Smooth muscle cell (in vitro differentiated cells): ENCODE data around the gene RRAGC. TPM values are rescaled to one million over a fixed set of nuclear protein-coding genes. Genes with fewer than 3 reads are reported as not detected.

Experiments
- DNase-seq: peaks from one replicate; lab custom pipeline; 2025; ENCODE audit not compliant: unreplicated experiment; lab: John Stamatoyannopoulos, UW
- H2AFZ ChIP-seq: fragments of 200-600 bp; sonication (generic); 2 replicates; pipeline ENCODE4 v1.6.0; 2016; ENCODE audit warnings: antibody characterized with exemption, low read depth, mild to moderate bottlenecking
- H3F3A ChIP-seq: fragments of 200-600 bp; sonication (generic); 2 replicates; pipeline ENCODE4 v1.6.0; 2017; ENCODE audit warnings: antibody characterized with exemption, low read depth
- H3K27ac ChIP-seq: fragments of 200-600 bp; sonication (generic); 2 replicates; pipeline ENCODE4 v1.5.1; 2016; ENCODE audit warnings: low read depth, mild to moderate bottlenecking
- H3K27me3 ChIP-seq: fragments of 200-600 bp; sonication (generic); 2 replicates; pipeline ENCODE4 v1.6.1; 2016; ENCODE audit warnings: low read depth, mild to moderate bottlenecking
- H3K36me3 ChIP-seq: fragments of 200-600 bp; sonication (generic); 2 replicates; pipeline ENCODE4 v1.5.1; 2016; ENCODE audit warnings: low read depth
- H3K4me1 ChIP-seq: fragments of 200-600 bp; sonication (generic); 2 replicates; pipeline ENCODE4 v1.5.1; 2016; ENCODE audit warnings: low read depth
- H3K4me2 ChIP-seq: fragments of 200-600 bp; sonication (generic); 2 replicates; pipeline ENCODE4 v1.6.0; 2016; ENCODE audit warnings: mild to moderate bottlenecking
- H3K4me3 ChIP-seq: fragments of 200-600 bp; sonication (generic); 2 replicates; pipeline ENCODE4 v1.5.1; 2016; ENCODE audit warnings: mild to moderate bottlenecking
- H3K79me2 ChIP-seq: fragments of 200-600 bp; sonication (generic); 2 replicates; pipeline ENCODE4 v1.6.0; 2016; ENCODE audit warnings: low read depth, mild to moderate bottlenecking
- H3K9ac ChIP-seq: fragments of 200-600 bp; sonication (generic); 2 replicates; pipeline ENCODE4 v1.6.0; 2016; ENCODE audit warnings: low read depth
- H3K9me3 ChIP-seq: fragments of 200-600 bp; sonication (generic); replicated peaks from 2 replicates; pipeline ENCODE4 v1.5.1; 2016; ENCODE audit warnings: low read depth
- H4K20me1 ChIP-seq: fragments of 200-600 bp; sonication (generic); 2 replicates; pipeline ENCODE4 v1.6.0; 2016; ENCODE audit warnings: low read depth
- WGBS: methylation state at CpG from one replicate; pipeline ENCODE4 v1.1.7; 2016; ENCODE audit warnings: low lambda C conversion rate; 5-methylcytosine and 5-hydroxymethylcytosine counted together
- polyA plus RNA-seq: library from polyadenylated mRNA; unstranded; fragments of >200 nt; fragmentation: Nextera tagmentation; extraction: Ambion mirVana; gene quantifications from 2 replicates; pipeline ENCODE4 v1.2.1, GENCODE V29; 2016
- total RNA-seq: library from RNA; depleted of rRNA; stranded (reverse); fragments of >200 nt; gene quantifications from 2 replicates; pipeline ENCODE4 v1.2.3, GENCODE V29; 2014
- TF ChIP-seq, protein P1 (sequence below): fragments of 200-600 bp; sonication (generic); IDR thresholded peaks from 2 replicates; pipeline ENCODE4 v1.5.1; 2017; ENCODE audit warnings: borderline replicate concordance, mild to moderate bottlenecking, antibody characterized with exemption; ENCODE audit not compliant: insufficient read depth, poor library complexity, severe bottlenecking

Gene RRAGC
- total and polyA plus RNA-seq, 2 experiments from 2014 or later, result 13.2 to 13.3 TPM

DNA sequence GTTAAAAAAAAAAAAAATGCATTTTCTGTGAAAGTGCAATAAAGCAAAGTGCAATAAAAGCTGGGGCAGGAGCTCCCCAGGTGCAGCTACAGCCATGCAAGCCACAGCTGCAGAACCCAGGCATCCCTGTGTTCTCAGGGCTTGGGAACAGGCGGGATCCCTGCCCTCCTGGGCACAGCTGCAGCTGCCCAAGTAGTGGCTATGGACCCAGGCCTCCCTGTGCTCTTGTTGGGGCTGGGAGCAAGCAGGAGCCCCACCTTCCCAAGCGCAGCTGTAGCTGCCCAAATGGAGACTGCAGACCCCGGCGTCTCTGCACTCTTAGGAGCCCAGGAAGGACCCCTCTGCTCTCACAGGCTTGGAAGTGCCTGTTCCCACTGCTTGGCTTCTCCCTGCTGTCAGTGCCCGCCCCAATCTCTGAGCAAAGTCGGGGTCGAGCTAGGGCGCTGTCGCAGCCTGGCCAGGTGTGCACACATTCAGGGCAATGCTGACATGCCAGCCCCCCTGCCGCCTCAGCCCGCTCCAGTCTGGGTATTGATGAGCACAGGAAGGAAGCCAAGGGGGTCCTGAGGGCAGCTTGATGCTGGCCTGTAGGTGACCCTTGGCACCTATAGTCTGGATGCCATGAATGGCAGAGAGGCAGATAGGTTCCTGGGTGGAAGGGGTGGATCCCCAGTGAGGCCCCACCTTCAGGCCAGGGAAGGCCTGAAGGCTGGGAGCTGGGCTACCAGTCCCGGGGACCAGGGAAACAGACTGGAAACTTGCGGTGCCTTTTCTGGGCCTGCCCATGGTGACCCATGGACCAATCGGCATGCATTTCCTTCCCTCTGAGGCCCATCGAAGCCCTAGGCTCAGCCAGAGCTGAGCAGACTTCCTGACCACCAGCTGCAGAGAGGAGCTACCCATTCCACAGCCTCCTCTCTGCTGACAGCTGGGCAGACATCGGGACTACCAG, 58.6 kb downstream of the RRAGC start:
- WGBS, result 91% methylated on average over 16 of the region's 16 CpGs
- Histone ChIP-seq H3F3A (no peaks in the 10 kb centered on the region), H3K27ac (no peak overlapping the region), H2AFZ (no peak overlapping the region), H4K20me1 (no peaks in the 10 kb centered on the region), H3K4me3 (no peak overlapping the region), H3K9me3 (no peaks in the 10 kb centered on the region), H3K27me3 (peaks cover 41% of the 10 kb centered on the region), H3K36me3 (no peaks in the 10 kb centered on the region), H3K4me2 (no peak overlapping the region), H3K4me1 (peaks cover 4% of the 10 kb centered on the region), H3K79me2 (no peaks in the 10 kb centered on the region), H3K9ac (no peak overlapping the region)
- DNase-seq, result no peak
- TF ChIP-seq, protein P1, sequence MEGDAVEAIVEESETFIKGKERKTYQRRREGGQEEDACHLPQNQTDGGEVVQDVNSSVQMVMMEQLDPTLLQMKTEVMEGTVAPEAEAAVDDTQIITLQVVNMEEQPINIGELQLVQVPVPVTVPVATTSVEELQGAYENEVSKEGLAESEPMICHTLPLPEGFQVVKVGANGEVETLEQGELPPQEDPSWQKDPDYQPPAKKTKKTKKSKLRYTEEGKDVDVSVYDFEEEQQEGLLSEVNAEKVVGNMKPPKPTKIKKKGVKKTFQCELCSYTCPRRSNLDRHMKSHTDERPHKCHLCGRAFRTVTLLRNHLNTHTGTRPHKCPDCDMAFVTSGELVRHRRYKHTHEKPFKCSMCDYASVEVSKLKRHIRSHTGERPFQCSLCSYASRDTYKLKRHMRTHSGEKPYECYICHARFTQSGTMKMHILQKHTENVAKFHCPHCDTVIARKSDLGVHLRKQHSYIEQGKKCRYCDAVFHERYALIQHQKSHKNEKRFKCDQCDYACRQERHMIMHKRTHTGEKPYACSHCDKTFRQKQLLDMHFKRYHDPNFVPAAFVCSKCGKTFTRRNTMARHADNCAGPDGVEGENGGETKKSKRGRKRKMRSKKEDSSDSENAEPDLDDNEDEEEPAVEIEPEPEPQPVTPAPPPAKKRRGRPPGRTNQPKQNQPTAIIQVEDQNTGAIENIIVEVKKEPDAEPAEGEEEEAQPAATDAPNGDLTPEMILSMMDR, result no peak

DNA sequence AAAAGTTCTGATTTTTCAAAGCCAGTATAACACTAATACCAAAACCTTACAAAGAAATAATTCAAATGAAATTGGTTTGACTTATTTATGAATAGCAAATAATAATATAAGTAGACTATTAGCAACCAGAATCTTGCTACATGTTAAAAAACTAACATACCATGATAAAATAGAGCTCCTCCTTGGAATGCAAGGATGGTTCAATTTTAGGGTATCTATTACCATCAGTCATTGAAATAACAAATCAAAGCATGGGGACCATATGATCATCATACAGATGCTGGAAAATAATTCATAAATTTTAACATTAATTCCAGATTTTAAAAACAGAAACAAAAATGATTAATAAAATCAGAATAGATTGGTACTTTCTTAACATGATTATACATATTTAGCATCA, 66.3 kb downstream of the RRAGC start:
- H3K9ac ChIP-seq, result no peak overlapping the region
- peaks cover 10% of the 10 kb centered on the region for H3K27me3 ChIP-seq
- H3K27ac ChIP-seq, result no peak overlapping the region
- H3F3A ChIP-seq, result no peaks in the 10 kb centered on the region
- no peak overlapping the region for H3K4me3 ChIP-seq
- H3K79me2 ChIP-seq, result no peaks in the 10 kb centered on the region
- H3K4me1 ChIP-seq, result peaks cover 10% of the 10 kb centered on the region
- no peaks in the 10 kb centered on the region for H4K20me1 ChIP-seq
- no peak overlapping the region for H2AFZ ChIP-seq
- no peaks in the 10 kb centered on the region for H3K36me3 ChIP-seq
- TF ChIP-seq, protein P1, result no peak
- no peak for DNase-seq
- H3K9me3 ChIP-seq, result peaks cover 3% of the 10 kb centered on the region
- H3K4me2 ChIP-seq, result no peak overlapping the region

DNA sequence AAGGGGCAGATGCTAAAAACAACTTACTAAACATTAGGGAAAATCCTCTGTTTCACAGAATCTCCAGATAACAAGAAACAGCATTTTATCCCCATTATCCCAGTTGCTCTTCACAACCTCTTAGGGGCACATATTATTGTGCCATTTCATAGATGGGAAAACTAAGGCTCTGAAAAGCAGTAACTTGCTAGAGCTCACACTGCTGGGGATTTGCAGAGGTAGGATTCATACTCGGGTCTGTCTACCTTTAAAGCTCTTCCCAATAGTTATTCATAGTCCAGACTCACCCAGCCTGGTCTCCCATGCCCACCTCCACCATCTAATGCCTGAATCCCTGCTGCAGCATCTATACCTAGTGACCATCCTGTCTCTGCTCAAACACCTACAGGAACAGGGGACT, 67.7 kb downstream of the RRAGC start:
- Histone ChIP-seq H3K4me2 (no peak overlapping the region), H3F3A (no peaks in the 10 kb centered on the region), H3K27me3 (peaks cover 13% of the 10 kb centered on the region), H3K9ac (no peak overlapping the region), H3K27ac (no peak overlapping the region), H2AFZ (no peak overlapping the region), H3K4me1 (peaks cover 15% of the 10 kb centered on the region), H4K20me1 (no peaks in the 10 kb centered on the region), H3K79me2 (no peaks in the 10 kb centered on the region), H3K9me3 (peaks cover 3% of the 10 kb centered on the region), H3K36me3 (no peaks in the 10 kb centered on the region), H3K4me3 (no peak overlapping the region)
- 52% methylated on average over 1 of the region's 1 CpG for WGBS
- no peak for DNase-seq
- TF ChIP-seq, protein P1, result no peak

DNA sequence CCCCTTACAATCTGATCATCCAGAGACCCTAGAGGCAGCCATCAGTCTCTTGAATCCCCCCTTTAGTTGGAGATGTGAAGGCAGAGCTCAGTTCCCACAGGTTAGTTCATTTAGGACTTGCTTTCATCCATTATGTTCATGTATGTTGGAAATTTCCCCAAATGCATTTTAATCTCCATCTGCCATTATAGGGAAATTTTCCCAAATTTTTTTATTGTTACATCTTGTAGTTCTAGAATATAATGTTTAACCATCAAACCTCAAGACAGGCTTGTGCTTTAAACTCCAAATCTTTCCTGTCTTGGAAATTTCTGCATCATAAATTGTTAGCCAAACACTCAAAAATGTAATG, 68.4 kb downstream of the RRAGC start:
- Histone ChIP-seq H3F3A (no peaks in the 10 kb centered on the region), H4K20me1 (no peaks in the 10 kb centered on the region), H3K9ac (no peak overlapping the region), H3K4me3 (no peak overlapping the region), H2AFZ (no peak overlapping the region), H3K36me3 (no peaks in the 10 kb centered on the region), H3K27ac (no peak overlapping the region), H3K9me3 (peaks cover 3% of the 10 kb centered on the region), H3K4me2 (no peak overlapping the region), H3K27me3 (peaks cover 13% of the 10 kb centered on the region), H3K4me1 (peaks cover 15% of the 10 kb centered on the region), H3K79me2 (no peaks in the 10 kb centered on the region)
- TF ChIP-seq, protein P1, result no peak
- no peak for DNase-seq
